HG02870 (cell line): ENCODE results near the gene MMP12.
"Not testable (repeated sequence)": the region's sequence is repeated elsewhere in the genome, so short reads cannot be mapped to it uniquely, and the experiment has no call there.

Experiments used
- ATAC-seq: cut with Tn5 transposase; IDR thresholded peaks from one replicate; pipeline ENCODE4 v1.9.1; 2021; ENCODE audit warnings: mild to moderate bottlenecking, moderate library complexity; ENCODE audit not compliant: unreplicated experiment

The MMP12 gene

GRCh38 chr11:102874852-102875251 lies at the start of gene MMP12:
Gene MMP12 (minus strand): TSS chr11:102874982. CDS start chr11:102874937, 45 bp downstream.
- no peak for ATAC-seq

GRCh38 chr11:102921587-102922220 lies 46.9 kb upstream of the MMP12 start:
- ATAC-seq: no peak

- peak; percentile 87 for ATAC-seq
These were observed 45.4 kb upstream of the MMP12 start for GRCh38 chr11:102920118-102920684.

- no peak for ATAC-seq
These were observed 40.2 kb upstream of the MMP12 start for GRCh38 chr11:102915044-102915375.

GRCh38 chr11:102914238-102915043 lies 39.7 kb upstream of the MMP12 start:
- ATAC-seq: peak; percentile 46

- no peak for ATAC-seq
These were observed 37.7 kb upstream of the MMP12 start for GRCh38 chr11:102912482-102912830.

GRCh38 chr11:102911758-102912481 lies 37.1 kb upstream of the MMP12 start:
- no peak for ATAC-seq

GRCh38 chr11:102905848-102906247 lies 31.1 kb upstream of the MMP12 start:
- not testable (repeated sequence) for ATAC-seq

GRCh38 chr11:102903895-102904294 lies 29.1 kb upstream of the MMP12 start:
- ATAC-seq: not testable (repeated sequence)

GRCh38 chr11:102900346-102900745 lies 25.6 kb upstream of the MMP12 start:
- no peak for ATAC-seq

- no peak for ATAC-seq
These were observed 17.0 kb upstream of the MMP12 start for GRCh38 chr11:102891736-102892135.

- ATAC-seq: no peak
These were observed 12.2 kb upstream of the MMP12 start for GRCh38 chr11:102886999-102887398.

- ATAC-seq: no peak
These were observed 8.4 kb upstream of the MMP12 start for GRCh38 chr11:102883141-102883540.

GRCh38 chr11:102882389-102883024 lies 7.7 kb upstream of the MMP12 start:
- peak; percentile 78 for ATAC-seq

- ATAC-seq: no peak
These were observed 5.0 kb upstream of the MMP12 start for GRCh38 chr11:102879801-102880200.

- no peak for ATAC-seq
These were observed 3.8 kb upstream of the MMP12 start for GRCh38 chr11:102878595-102878994.

GRCh38 chr11:102869354-102869964 lies 5.3 kb downstream of the MMP12 start:
- ATAC-seq: not testable (repeated sequence)

GRCh38 chr11:102868339-102868738 lies 6.4 kb downstream of the MMP12 start:
- ATAC-seq: no peak

GRCh38 chr11:102864724-102865123 lies 10.1 kb downstream of the MMP12 start:
- no peak for ATAC-seq

GRCh38 chr11:102853956-102854355 lies 20.8 kb downstream of the MMP12 start:
- ATAC-seq: no peak

GRCh38 chr11:102853055-102853454 lies 21.7 kb downstream of the MMP12 start:
- ATAC-seq: no peak
